NCI-H345 treated with DMSO at 0.1 percent for 48 hours (cell line): ENCODE results near the gene SH3YL1.
A peak's percentile ranks its signal among the peaks of the same experiment; 100 is the strongest.

ENCODE experiments used
- DNase-seq: peaks from one replicate; lab custom pipeline; 2025; ENCODE audit not compliant: unreplicated experiment; lab: John Stamatoyannopoulos, UW

The SH3YL1 gene, protein sequence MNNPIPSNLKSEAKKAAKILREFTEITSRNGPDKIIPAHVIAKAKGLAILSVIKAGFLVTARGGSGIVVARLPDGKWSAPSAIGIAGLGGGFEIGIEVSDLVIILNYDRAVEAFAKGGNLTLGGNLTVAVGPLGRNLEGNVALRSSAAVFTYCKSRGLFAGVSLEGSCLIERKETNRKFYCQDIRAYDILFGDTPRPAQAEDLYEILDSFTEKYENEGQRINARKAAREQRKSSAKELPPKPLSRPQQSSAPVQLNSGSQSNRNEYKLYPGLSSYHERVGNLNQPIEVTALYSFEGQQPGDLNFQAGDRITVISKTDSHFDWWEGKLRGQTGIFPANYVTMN

DNA sequence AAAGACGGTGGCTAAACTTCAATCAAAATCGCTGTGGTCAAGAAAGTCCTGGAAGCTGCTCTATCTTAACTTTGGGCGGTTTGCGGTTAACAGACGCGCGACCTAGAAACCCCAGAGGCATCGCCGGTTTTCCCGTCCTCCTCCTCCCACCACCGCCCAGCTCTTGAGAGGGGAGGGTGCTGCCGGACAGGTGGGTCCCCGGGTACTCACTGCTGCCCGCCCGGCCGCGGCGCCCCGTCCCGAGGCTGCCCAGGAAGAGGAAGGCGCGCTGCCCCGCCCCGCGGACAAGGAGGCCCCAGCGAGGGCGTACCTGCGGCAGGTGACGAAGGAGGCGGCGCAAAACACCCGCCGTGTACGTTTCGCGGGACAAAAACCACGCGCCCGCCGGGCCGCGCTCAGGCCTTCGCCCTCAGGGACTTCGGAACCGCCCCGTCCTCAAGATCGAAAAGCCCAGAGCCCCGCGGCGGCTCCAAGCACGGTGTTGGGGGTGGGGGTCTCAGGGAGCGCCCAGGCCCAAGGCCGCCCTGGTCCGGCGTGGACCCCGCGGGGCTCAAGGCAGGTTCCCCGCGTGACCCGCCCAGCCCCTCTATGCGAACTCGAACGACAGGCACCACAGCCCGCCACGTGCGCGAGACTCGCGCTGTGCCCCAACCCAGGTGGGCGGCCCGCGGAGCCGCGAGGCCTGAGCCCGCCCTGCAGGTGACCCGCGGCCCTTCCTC, at the start of gene SH3YL1:
Gene SH3YL1, minus strand, starts transcription at position 259 of the 719 bp plus-strand sequence. Its CDS starts 48 bp downstream, at position 211.
- peak; percentile 31 for DNase-seq

DNA sequence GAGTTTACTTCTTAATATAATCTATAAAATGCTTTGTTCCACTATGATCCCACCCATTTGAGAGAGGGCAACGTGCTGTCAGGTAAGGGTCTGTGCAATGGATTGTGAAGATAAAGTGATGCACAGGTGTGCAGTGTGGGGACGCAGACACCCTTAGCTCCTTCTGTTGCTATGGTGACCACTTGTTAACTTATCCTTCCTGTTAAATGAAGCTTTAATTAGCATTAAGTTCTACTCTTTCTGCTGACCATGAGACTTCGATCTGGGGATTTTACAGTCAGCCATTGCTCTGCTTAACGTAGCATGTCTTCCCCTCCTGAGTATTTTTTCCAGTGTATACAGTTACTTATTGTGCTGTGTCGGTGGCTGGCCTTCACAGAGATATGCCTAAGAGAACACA, 47.2 kb upstream of the SH3YL1 start:
- DNase-seq, result no peak

DNA sequence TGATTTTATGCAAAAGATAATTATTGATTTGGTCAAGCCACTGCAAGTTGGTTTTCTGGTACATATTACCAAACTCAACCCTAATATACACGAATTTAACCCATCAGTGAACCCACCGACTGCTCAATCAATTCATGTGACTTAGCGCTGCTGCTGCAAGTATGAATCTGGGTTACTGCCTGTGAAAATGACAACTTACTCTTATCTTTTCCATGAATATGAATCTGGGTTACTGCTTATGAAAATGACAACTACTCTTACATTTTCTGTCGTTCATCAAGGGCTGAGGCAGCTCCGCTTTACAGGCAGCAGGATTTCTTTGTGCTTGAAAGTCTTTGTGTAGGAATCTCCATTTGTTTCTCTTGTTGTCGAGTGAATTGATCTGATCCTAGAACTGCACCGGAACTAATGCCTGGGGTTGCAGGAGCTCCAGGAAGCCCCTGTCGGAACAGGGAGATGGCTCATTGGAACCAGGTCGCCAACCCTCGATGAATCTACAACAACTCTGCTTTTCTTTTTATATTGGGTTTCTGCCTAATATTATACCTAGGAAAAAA, 46.2 kb upstream of the SH3YL1 start:
- no peak for DNase-seq

DNA sequence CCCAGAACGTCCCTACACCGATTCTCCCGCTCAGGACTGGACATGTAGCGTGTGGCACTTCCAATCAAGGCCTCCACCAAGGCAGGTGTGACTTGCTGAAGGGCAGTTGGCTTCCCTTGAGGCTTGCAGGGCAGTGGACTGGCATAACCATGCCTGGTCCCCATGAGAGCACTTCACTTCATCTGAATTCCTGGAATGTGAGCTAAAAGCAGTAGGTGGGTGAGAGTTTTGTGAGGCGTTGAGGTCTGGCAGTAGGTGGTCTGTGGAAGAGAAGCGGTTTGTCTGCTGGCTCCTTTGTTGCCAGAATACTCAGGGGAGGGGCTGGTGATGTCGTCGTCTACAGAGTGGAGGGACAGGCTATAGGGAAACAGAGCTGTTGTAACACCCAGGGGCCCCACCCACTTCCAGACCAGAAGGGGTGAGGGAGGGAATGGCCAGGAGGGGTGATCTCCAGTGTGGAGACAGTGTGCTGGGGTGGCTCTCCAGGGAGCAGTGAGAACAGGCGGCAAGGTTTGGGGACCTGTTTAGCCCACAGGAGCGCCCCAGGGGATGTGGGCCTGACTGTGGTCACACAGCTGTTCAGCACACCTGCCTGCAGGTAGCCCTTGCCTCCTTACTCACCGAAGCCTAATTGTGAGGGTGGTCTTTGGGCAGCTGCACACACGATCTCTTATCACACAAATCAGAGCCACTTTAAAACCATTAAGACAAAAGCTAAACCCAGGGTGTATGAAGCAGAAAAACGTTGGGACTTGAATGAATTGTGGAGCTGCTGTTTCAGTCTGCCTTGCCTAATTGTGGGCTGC, 45.5 kb upstream of the SH3YL1 start:
- DNase-seq, result no peak

DNA sequence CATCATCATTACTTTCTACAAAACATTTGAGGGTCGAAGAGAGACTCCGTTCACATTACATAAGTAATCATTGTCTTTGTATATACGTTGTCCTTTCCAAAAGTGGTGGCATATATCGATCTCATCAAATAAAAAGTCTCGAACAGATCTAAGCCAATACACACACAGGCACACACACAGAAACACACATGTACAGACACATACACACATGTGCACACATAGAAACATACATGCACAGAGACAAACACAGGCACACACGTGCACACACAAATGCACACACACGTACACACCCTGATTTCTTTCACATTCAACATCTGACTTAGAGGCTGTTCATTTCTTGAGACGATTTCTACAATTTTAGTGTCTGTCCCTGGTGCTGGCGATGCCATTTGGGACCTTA, 41.5 kb upstream of the SH3YL1 start:
- no peak for DNase-seq

DNA sequence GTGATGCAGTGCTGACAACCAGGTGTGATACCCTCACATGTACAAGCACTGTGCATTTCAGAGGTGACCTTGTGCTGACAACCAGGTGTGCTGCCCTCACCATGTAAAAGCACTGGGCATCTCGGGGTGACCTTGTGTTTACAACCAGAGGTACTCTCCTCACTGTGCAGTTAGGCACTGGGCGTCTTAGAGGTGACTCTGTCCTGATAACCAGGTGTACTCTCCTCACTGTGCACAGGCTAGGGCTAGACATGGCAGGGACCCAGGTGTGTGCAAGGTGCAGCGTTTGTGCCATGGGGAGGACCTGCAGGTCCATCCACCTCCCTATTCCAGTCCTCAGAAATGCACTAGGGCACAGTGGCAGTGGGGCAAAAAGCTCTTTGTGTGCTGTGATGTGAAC, 32.5 kb upstream of the SH3YL1 start:
- no peak for DNase-seq

DNA sequence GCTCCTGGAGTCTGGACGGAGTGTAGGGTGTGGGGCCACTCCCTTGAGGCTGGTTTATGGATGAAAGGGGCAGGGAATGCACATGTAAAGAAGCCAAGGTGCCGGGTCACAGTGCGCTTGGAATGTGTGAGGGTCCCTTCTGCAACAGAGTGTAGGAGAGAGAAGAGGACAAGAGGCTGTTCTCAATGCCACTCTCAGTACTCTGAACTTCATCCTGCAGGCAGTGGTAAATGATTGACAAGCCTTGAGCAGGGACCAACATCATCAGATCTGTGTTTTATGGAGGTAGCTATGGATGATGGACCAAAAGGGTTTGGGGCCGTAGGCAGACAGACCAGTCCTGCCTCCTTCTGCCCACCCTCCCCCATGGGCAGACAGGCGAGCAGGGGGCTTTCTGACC, 31.3 kb upstream of the SH3YL1 start:
- DNase-seq, result no peak

DNA sequence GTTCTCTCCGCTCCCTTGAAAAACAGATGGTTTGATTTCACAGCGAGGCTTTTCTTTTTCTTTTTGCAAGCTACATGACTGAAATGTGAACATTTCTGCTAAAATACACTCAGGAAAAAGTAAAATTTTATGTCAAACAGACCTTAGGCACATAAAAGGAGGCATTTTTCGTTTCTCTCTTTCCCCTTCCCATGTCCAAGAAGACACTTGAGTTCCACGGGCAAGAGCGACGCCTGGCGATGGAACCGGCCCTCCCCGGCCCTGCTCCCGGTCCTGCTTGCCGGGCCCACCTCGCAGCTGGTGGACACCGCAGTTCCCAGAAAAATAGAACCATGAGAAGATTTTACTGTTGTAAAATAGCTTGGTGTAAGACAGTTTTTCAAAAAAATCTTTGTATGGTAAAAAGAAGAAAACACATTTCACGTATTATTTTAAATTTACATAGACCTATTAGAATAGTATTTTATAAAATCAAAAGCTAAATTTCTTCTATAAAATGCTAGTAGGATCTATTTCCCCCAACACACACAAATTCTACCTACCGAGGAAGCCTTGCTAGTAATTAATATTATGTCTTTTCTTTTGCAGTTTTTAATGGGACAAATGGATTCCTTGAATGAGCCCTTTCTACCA, 26.4 kb upstream of the SH3YL1 start:
- no peak for DNase-seq

DNA sequence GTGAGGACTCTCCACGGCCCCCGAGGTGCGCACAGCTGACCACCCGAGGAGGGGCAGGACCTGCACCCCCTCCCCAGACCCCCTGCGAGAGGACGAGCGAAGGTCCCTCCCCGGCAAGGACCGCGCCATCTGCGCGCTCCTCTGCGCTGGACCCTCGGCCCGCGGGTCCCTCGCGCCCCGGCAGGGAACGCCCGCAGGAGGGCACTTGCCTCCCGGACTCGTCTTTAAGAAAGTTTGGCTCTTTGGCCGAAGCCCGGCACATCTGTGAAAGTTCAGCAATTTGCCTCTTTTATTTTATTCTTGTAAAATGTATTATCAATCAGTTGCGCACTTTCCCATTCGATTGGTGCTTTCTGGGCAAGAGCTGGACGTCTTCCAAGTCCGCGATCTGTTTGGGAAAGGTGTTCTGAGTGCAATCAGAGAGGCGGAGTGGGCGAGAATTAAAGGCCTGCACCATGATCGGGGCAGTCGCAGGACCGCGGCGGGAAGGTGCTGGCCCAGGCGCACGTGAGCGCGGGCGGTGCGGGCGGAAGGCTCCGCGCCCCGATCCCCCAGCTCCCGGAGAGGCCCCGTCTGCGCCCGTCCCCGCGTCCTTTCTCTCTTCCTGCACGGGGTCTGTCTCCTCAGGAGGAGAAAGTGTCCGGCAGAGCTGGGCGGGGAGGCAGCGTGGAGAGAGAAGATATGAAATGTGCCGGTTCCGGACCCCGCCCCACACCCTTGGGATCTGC, 25.7 kb upstream of the SH3YL1 start:
- DNase-seq, result no peak

DNA sequence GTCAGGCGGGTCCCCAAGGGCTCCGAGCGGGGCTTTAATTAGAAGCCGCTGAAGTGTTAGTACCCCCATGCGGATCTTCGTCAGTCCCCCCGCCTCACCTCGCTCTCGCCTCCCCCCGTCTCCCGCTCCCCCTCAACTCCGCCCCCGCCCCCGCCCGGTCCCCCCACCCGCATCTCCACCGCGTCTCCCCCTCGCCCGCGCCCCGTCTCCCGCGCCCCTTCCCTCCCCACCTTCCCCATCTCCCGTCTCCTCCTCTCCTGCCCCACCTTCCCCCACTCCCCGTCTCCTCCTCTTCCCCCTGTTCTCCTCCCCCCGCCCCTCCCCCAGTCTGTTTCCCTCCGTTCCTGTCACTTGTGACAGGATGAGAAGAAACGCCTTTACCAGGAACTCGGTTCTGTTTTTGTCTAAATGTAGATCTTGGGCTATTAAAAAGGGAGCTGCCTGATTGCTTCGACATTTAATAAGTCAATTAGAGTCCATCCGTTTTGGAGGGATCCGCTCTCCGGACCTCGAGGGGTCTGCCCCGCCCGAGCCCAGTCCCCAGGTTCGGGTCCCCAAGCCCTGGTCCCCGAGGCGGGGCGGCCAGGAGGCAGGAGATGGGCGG, 25.0 kb upstream of the SH3YL1 start:
- DNase-seq, result no peak

DNA sequence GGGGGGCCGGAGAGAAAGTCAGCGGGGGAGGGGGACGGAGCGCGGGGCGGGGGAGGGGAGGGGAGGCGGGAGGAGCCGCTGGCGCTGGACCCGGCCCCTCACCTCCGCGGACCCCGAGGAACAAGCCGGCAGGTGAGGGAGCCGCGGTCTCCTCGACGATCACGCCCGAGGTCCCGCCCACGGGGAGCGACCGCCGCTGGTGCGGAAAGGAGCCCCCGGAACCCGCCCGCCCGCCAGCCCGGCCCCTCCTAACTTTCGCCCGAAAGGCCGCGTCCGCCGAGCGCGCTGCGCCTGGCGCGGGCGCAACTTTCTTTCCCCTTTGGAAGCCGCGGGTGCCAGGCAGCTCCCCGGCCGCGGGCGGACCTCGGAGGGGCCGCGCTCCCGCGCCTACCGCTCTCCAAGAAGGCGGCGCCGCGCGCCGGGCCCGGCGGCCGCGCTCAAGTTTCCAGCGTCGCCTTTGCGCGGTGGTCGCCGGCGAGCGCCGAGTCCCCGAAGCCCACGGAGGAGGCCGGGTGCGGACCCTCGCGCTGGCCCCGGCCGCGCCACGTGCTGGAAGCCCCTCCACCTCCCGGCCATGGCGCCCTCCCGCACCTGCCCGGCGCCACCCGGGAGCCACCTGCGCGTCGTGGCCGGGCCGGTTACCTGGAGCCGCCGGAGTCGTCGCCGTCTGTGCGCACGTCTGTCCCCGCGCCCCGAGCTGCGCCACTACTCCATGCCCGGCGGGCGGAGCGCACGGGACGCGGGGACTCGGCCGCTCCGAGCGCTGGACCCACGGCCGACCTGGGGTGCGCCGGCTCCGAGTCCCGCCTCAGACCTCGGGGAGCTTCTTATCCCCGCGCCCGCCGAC, 24.3 kb upstream of the SH3YL1 start, which contains the start of gene ALKAL2:
Gene ALKAL2, minus strand, starts transcription at position 181 of the 847 bp plus-strand sequence. CDS start 256 bp downstream, outside the sequence.
- no peak for DNase-seq

DNA sequence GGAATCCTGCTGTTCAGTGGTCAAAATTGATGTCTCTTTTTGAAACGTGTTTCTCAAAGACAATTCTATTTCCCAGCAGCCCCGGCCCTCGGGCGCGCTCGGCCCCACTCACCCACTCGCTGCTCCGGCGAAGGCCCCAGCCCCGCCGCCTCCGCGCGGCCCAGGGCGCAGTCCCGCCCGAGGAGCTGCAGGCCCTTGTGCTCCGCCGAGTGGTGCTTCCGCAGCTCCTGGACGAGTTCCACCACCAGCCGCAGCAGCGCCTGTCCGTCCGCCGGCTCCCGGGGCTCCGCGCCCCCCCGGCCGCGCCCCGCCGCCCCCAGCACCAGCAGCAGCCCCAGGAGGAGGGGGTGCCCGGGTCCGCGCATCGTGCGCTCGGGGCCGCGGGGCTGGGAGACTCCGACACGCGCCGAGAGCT, 23.6 kb upstream of the SH3YL1 start:
- no peak for DNase-seq

DNA sequence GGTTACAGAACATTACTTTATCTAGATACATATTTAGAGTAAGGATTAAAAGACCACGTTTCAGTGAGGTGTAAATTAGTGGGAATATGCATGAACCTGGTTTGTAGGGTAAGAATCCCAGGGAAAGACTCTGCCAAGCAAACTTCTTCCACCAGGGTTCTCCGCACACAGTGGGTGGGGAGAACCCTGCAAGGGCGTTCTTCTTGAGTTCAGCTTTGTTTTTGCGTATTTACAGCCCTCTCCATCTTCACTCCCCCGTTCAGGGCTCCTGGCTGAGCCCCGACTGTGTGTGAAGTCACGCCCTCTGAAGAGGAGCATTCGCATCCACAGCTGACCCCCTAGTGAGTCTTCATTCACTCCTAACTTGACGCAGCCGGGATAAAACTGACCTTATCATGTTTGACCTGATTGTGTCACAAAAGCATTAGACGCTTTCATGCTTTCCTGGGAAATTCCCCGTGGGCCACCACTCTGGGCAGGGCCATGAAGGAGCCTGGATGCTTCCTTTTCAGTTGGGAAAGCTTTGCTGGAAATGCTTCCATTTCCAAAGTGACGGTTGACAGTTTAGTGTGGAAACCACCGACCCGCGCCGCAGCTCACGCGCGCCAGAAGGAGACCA, 23.1 kb upstream of the SH3YL1 start:
- no peak for DNase-seq

DNA sequence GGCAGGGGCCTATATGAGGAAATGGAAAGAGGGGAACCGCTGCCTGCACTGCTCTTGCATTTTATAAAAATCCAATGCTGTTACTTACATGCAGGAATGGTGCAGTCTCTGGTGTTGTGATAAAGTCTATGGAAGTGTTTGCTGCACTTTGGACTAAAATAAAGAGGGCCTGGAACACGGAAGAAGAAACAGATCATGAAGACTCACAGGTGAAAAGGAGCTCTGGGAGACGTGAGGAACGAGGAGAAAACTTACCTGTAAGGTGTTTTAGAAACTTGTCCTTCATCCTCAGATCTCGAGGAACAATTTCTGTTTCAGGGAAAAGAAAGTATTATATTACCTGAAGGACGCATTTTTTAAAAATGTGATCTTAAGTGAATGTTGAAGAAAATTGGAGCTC, 22.2 kb upstream of the SH3YL1 start:
- DNase-seq, result no peak

DNA sequence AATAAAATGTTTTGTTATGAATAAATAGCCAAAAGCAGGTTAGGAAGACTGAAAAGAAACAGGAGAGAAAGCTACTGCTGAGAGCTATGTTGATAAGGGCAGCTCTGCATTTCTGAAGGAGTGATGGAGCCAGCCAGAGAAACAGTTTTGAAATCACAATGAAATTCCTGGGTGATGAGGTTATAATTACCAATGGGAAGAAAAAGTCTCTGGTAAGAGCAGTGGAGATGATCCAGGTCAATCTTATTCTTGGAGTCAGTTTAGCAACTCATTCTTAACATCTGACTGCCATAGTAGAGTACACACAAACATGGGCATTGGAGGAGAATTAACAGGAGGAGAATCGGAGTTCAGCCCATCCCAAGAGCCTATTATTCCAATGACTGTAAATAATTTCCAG, 21.7 kb upstream of the SH3YL1 start:
- no peak for DNase-seq

DNA sequence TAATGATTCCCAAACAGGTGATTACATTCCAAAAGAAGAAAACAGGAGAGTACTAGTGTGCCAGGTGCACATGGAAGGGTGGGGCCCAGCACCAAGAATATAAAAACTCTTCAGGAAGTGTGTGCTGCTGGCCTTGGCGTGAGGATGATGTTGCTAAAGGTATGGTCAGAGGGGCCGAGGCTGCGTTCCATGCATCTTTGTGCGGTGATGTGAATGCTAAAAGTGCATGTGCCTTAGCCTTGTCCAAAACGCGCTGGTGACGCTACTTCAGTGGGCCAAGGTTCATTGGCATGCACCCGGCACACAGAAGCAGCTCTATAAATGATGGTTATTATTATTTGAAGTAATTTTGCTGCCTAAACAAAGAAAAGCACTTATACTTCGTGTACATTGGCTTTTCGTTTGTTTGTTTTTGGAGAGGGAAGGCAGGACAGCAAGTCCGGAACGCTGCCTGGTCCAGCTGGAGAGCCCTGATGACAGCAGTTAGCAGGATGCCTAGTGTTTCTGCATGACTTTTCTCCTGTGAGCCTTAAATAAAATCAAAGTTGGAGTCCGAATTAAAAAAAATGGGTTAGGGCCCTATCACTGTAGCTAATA, 21.2 kb upstream of the SH3YL1 start:
- DNase-seq, result no peak

DNA sequence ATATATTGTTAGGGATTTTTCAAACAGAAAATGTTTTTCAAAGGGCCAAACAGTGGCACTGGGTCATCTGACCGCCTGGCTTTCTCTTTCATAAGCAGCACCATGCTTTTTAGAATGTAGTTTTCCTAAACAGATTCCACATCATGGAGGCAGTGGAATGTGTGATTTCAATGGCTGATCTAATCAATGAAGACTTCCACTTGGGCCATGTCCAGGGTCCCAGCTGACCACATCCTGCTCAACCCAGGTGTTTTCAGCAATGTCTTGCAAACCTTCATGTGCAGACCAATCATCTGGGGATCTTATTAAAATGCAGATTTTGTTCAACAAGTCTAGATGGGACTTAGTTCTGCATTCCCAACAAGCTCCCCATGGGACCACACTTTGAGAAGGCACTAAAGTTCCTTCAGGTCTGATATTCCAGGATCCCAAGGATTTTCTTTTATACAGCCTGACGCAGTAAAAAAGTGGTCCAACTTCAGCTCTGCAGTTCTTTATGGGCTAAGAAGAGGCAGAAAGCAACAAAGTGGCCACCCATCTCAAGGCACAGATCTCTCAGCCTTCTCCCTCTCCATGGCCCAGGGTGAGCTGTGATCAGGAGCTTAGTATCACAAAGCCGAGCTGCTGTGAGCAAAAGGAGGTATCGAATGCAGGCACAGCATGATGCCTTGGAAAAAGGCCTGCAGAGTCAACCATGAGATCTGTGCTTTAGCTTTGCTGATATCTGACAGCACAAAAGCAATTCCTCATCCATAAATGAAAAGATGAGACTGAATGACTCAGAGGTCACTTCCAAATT, 20.4 kb upstream of the SH3YL1 start:
- DNase-seq, result no peak
